HUES6 (cell line): ENCODE results near the gene ANKMY1.
"Not testable (repeated sequence)": the region's sequence is repeated elsewhere in the genome, so short reads cannot be mapped to it uniquely, and the experiment has no call there.

Experiments
- H3K27ac ChIP-seq: 2 replicates; pipeline ENCODE4 v1.7.0; 2013; ENCODE audit warnings: low read depth, mild to moderate bottlenecking, low read length, inconsistent platforms
- H3K27me3 ChIP-seq: 2 replicates; pipeline ENCODE4 v1.6.1; 2013; ENCODE audit warnings: low read length; ENCODE audit not compliant: control insufficient read depth, insufficient read depth
- H3K36me3 ChIP-seq: 2 replicates; pipeline ENCODE4 v1.6.1; 2013; ENCODE audit warnings: low read length; ENCODE audit not compliant: control insufficient read depth, insufficient read depth
- H3K4me1 ChIP-seq: 2 replicates; pipeline ENCODE4 v1.6.1; 2013; ENCODE audit warnings: low read length; ENCODE audit not compliant: control insufficient read depth, insufficient read depth
- H3K4me3 ChIP-seq: 2 replicates; pipeline ENCODE4 v1.5.1; 2013; ENCODE audit warnings: low read depth, low read length
- H3K9ac ChIP-seq: one replicate; pipeline ENCODE4 v1.6.1; 2013; ENCODE audit warnings: mild to moderate bottlenecking, low read length
- H3K9me3 ChIP-seq: 2 replicates; pipeline ENCODE4 v1.6.1; 2013; ENCODE audit warnings: low read depth, low read length; ENCODE audit not compliant: control insufficient read depth, insufficient read depth

ANKMY1 gene

GRCh38 chr2:240565333-240566202 lies 7.8 kb upstream of the ANKMY1 start:
- Histone ChIP-seq H3K27me3 (peaks cover 30% of the 10 kb centered on the region), H3K27ac (no peak overlapping the region; the same call in 1 of the 2 replicates), H3K4me3 (peak overlapping the region; percentile 47), H3K9ac (peak overlapping the region; percentile 53), H3K9me3 (no peaks in the 10 kb centered on the region), H3K4me1 (peaks cover 36% of the 10 kb centered on the region), H3K36me3 (no peaks in the 10 kb centered on the region)

- Histone ChIP-seq H3K27me3 (peaks cover 28% of the 10 kb centered on the region), H3K4me3 (no peak overlapping the region), H3K9me3 (no peaks in the 10 kb centered on the region), H3K4me1 (peaks cover 39% of the 10 kb centered on the region), H3K27ac (no peak overlapping the region), H3K36me3 (no peaks in the 10 kb centered on the region), H3K9ac (no peak overlapping the region)
Measured at GRCh38 chr2:240564561-240565332, 7.0 kb upstream of the ANKMY1 start.

GRCh38 chr2:240563951-240564560 lies 6.3 kb upstream of the ANKMY1 start:
- Histone ChIP-seq H3K4me1 (peaks cover 41% of the 10 kb centered on the region), H3K9ac (no peak overlapping the region), H3K9me3 (no peaks in the 10 kb centered on the region), H3K36me3 (no peaks in the 10 kb centered on the region), H3K4me3 (no peak overlapping the region), H3K27me3 (peaks cover 28% of the 10 kb centered on the region), H3K27ac (no peak overlapping the region)

- not testable (repeated sequence) for H3K9ac ChIP-seq, H3K27ac ChIP-seq, H3K36me3 ChIP-seq, H3K9me3 ChIP-seq, H3K4me3 ChIP-seq
- Histone ChIP-seq H3K4me1 (peaks cover 43% of the 10 kb centered on the region), H3K27me3 (peaks cover 33% of the 10 kb centered on the region)
Measured at GRCh38 chr2:240563231-240563630, 5.4 kb upstream of the ANKMY1 start.

- peaks cover 26% of the 10 kb centered on the region for H3K27me3 ChIP-seq
- H3K4me1 ChIP-seq, result peaks cover 32% of the 10 kb centered on the region
- no peaks in the 10 kb centered on the region for H3K36me3 ChIP-seq
- H3K9ac ChIP-seq, result peak overlapping the region; percentile 74
- H3K27ac ChIP-seq, result 0 out of 2 replicates have a peak overlapping the region, but pooled peaks have one; percentile 50
- H3K9me3 ChIP-seq, result no peaks in the 10 kb centered on the region
- peak overlapping the region; percentile 85 for H3K4me3 ChIP-seq
Measured at GRCh38 chr2:240561325-240561971, 3.7 kb upstream of the ANKMY1 start.

GRCh38 chr2:240560480-240561324 lies 2.9 kb upstream of the ANKMY1 start:
- no peaks in the 10 kb centered on the region for H3K9me3 ChIP-seq
- H3K4me1 ChIP-seq, result peaks cover 26% of the 10 kb centered on the region
- peak overlapping the region; percentile 87 for H3K27ac ChIP-seq
- H3K36me3 ChIP-seq, result no peaks in the 10 kb centered on the region
- H3K4me3 ChIP-seq, result peak overlapping the region; percentile 85
- peak overlapping the region; percentile 82 for H3K9ac ChIP-seq
- H3K27me3 ChIP-seq, result peaks cover 26% of the 10 kb centered on the region

GRCh38 chr2:240560084-240560479 lies 2.3 kb upstream of the ANKMY1 start, which contains the start of gene DUSP28:
Gene DUSP28, plus strand, starts transcription at chr2:240560357. Its CDS starts 328 bp downstream, at chr2:240560685.
- no peaks in the 10 kb centered on the region for H3K36me3 ChIP-seq

GRCh38 chr2:240559286-240559685 lies 1.5 kb upstream of the ANKMY1 start:
- Histone ChIP-seq H3K4me1 (peaks cover 20% of the 10 kb centered on the region), H3K9ac (no peak overlapping the region), H3K4me3 (no peak overlapping the region), H3K9me3 (no peaks in the 10 kb centered on the region), H3K27me3 (peaks cover 26% of the 10 kb centered on the region), H3K36me3 (no peaks in the 10 kb centered on the region), H3K27ac (no peak overlapping the region)

More at GRCh38 chr2:240560084-240560479, 2.3 kb upstream of the ANKMY1 start, which contains the start of gene DUSP28:
- Histone ChIP-seq H3K27ac (peak within 1 kb of the TSS; percentile 87), H3K27me3 (peaks cover 26% of the 10 kb centered on the region), H3K9me3 (no peaks in the 10 kb centered on the region), H3K4me1 (peaks cover 20% of the 10 kb centered on the region), H3K9ac (peak within 1 kb of the TSS; percentile 82), H3K4me3 (peak within 1 kb of the TSS; percentile 85)

GRCh38 chr2:240558236-240558761 lies 511 bp upstream of the ANKMY1 start:
- Histone ChIP-seq H3K36me3 (no peaks in the 10 kb centered on the region), H3K4me3 (peak overlapping the region; percentile 50), H3K4me1 (peaks cover 20% of the 10 kb centered on the region), H3K27me3 (peaks cover 26% of the 10 kb centered on the region), H3K27ac (no peak overlapping the region), H3K9ac (peak overlapping the region; percentile 34), H3K9me3 (no peaks in the 10 kb centered on the region)
